Measurements from ENCODE around the gene PSEN1.

The PSEN1 gene

GRCh38 chr14:73238424-73238852 is 102.1 kb downstream of the PSEN1 start:
- DNase-seq (ENCODE audit: low read depth in 2 of 2, low spot score in 1 of 2), result no peak

- no peak for DNase-seq (ENCODE audit: low read depth in 2 of 2, low spot score in 1 of 2)
Observed at GRCh38 chr14:73238941-73239340, 102.6 kb downstream of the PSEN1 start.

DNA sequence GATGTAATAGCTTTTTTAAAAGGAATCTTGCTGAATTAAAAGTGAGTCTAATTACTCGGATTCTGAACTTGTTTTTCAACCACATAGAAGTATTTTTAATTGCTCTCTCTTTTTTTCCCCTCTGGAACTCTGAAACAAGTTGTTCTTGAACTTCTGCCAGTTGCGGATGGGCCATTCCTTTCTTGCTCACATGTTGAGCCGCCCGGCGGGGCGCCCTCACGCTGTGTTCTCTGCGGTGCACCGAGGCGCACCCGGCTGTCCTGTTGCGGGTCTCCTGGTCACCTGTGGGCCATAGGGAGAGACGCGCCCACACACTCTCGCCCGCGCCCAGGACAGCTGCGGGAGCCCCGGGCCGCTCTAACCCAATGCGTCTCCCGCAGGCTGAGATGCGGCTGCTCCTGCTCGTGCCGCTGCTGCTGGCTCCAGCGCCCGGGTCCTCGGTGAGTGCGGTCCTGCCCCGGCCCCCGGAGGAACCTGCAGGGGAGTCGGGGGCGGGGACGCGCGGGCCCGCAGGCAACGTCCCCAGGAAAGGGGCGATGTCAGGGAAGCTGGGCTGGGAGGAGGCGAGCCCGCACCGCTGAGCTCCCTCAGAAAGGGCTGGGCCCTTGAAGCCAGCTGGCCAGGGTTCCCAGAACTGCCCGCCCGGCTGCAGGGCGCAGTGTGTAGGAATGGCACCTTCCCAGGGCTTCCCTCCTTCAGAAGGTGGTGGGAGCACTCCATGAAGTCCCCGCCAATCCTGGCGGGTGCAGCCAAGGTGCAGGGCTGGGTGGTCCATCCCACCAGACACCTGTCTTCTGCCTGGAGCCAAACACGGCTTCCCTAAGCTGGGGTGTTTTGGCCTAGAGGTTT is 103.3 kb downstream of the PSEN1 start:
- DNase-seq (ENCODE audit: low read depth in 2 of 2, low spot score in 1 of 2), result no peak

DNA sequence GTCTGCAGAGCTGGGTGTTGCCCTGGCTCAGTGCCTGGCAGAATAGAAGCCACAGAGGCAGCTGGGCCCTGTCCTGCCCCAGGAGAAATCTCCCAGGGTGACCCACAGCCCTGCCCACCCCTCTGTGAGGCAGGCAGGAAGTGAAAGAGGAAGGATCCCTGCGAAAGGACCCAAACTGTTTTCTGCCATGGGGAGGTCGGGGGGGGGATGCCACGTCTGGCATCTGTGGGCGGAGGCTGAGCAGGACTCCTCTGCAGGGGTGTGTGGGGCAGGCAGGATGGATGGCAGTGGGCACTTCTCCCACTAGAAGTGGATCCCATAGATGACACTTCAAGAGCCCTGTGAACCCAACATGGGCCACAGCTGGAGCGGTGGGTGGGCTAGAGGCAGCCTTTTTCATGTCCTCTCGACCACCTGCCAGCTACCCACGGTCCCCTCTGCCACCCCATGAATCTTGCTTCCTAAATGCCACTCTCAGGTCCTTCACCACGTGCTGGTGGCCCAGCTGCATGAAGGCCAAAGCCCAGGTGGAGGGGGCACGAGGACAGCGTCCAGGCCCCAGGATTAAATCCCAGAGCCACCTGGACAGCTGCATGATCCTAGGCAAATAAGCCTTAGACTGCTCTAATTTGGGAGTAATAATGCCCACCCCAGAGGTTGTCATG is 104.6 kb downstream of the PSEN1 start:
- DNase-seq (ENCODE audit: low read depth in 2 of 2, low spot score in 1 of 2), result no peak

DNA sequence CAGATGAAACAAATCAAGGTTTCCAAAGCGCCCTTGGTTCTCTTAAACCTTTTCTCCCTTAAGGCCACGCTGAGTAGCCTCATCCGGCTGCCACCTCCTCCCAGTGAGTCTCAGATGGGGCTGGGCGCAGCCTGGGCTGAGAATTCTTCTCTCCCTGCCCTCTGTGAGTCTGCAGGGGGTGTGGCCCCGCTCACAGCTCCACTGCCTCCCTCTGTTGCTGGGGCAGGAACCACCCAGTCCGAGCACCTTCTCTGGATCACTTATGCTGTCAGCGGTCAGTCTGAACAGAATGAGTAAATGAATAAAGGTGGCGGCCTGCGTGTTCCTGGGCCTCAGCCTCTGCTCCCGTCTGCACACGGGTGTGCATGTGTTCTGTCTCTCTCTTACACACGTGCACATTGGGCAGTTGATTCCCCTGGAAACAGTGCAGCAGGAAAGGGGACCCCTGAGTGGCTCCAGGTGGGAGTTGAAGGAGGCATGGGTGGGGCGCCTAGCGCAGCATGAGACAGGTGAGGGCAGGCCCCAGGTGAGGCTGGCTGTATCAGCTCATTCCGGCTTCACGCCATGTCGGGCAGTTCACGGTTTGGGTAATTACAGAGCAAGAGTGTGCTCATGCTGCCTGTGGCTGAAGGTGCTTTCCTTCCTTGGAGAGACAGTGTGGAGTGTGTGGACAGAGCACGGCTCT is 105.3 kb downstream of the PSEN1 start:
- DNase-seq (ENCODE audit: low read depth in 2 of 2, low spot score in 1 of 2), result no peak

DNA sequence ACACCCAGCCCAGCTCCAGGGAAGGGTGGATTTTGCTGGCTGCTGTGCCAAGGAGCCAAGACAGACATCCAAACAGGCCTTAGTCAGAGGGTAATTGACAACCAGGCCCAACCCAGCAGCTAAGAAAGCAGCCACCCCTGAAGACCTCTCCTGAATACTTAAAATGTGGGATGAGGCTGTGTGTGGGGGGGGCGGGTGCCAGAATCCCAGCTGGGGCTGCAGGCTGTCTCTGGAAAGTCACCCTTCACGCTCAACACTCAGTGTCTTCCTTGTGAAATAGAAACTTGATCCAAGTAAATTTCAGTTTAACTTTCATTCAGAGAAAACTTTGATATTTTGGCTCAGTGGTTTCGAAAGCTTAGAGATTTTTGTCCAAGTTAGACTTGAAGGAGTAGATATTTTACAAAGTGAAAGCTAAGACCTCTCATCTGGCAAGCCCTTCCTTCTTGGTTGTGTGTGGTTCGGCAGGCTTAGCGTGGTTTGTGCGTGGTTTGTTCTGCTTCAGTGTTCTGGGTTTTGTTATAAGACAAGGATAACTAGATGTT is 106.1 kb downstream of the PSEN1 start:
- no peak for DNase-seq (ENCODE audit: low read depth in 2 of 2, low spot score in 1 of 2)

- DNase-seq (ENCODE audit: low read depth in 2 of 2, low spot score in 1 of 2), result no peak
Observed at GRCh38 chr14:73243341-73243740, 107.0 kb downstream of the PSEN1 start.

DNA sequence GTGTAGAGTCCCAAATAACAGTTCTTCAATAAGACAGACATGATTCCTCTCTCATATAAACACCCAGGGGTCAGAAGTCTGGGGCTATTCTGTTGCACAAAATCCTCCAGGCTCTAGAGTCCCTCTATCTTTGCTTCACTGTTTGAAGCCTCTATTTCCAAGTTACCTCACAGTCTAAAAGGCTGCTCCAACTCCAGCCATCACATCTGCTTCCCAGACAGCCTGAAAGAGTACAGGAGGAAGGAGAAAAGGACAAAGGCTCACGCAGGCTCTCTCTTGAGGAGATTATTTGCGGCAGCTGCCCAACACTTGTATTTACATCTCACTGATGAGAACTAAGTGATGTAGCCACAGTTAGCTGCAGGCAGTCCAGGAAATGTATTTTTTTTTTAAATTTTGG is 107.4 kb downstream of the PSEN1 start:
- DNase-seq (ENCODE audit: low read depth in 2 of 2, low spot score in 1 of 2), result no peak

DNA sequence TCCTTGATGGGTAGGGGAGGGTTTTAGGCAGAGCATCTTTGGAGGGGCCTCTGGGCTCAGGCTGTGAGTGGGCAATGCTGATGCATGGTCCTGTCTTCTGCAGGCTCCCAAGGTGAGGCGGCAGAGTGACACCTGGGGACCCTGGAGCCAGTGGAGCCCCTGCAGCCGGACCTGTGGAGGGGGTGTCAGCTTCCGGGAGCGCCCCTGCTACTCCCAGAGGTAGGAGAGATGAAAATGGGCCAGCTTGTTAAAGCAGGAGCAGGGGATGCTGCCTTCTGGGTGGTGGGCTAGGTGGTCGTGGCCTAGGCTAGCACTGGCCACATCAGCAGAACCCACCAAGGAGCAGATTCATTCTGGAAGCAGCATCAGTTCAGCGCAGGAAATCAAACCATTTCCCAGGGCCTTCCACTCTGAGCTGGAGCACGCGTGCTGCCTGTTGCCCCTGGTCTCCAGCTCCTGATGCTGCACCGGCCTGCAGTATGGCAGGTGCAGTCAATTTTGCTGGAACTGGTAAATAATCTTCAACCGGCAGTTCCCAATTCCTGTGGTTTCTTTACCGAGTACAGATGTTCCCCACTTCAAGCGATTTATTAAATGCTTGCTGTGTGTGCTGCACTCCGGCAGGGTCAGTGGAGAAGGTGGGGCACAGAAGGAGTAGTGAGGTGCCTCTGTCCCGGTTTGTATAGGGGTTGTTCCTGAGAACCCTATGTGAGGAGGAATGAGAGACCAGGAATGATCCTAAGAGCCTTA is 108.4 kb downstream of the PSEN1 start:
- no peak for DNase-seq (ENCODE audit: low read depth in 2 of 2, low spot score in 1 of 2)

- peak in 1 of 2 donors; percentile 21 for DNase-seq (ENCODE audit: low read depth in 2 of 2, low spot score in 1 of 2)
Observed at GRCh38 chr14:73245480-73246325, 109.4 kb downstream of the PSEN1 start.

DNA sequence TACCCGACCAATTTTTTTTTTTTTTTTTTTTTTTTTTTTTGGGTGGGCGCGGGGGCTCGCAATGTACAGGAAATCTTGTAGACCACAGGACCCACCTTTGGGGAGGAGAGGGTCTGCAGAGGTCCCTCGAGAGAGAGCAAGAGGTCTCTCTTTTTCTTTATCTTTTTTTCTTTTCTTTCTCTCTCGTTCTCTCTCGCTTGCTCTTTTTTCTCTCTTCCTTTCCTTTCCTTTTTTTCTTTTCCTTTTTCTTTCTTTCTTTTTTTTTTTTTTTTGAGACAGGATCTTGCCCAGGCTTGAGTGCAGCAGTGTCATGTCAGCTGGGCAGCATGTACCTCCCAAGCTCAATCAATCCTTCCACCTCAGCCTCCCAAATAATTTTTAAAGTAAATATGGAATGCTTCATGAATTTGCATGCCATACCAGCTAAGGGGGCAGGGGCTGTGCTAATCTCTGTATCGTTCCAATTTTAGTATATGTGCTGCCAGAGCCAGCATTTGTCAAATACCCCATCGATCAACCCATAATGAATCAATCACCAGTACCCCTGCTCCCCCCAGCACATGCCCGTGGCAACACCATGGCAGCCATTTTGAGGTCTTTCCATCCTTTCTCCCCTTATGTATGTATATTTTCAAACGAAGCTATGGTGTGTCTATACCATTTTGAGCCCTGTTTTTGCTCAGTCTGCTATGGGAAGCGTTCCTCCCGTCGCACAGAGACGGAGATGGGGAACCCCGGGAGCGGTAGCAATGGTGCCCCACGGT is 110.3 kb downstream of the PSEN1 start:
- no peak for DNase-seq (ENCODE audit: low read depth in 2 of 2, low spot score in 1 of 2)

DNA sequence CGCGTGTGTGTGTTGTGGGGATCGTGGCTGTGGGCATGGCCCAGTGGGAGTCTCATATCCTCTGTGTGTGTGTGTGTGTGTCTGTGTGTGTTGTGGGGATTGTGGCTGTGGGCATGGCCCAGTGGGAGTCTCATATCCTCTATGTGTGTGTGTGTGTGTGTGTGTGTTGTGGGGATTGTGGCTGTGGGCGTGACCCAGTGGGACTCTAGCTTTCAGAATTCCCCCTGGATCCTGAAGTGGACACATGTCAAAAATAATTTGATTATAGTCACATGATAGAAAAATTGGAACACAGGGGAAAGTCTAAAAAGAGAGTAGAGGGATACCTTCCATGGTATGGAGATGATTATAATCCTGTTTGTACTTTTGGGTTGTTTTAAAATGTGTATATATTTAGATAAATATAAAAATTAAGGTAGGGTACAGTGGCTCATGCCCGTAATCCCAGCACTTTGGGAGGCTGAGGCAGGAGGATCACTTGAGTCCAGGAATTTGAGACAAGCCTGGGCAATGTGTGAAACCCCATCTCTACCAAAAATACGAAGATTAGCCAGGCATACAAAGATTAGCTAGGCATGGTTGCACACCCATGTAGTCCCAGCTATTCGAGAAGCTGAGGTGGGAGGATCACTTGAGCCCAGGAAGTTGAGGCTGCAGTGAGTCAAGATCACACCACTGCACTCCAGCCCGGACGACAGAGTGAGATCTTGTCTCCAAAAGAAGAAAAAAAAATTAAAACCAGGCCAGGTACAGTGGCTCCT is 112.0 kb downstream of the PSEN1 start:
- no peak for DNase-seq (ENCODE audit: low read depth in 2 of 2, low spot score in 1 of 2)

DNA sequence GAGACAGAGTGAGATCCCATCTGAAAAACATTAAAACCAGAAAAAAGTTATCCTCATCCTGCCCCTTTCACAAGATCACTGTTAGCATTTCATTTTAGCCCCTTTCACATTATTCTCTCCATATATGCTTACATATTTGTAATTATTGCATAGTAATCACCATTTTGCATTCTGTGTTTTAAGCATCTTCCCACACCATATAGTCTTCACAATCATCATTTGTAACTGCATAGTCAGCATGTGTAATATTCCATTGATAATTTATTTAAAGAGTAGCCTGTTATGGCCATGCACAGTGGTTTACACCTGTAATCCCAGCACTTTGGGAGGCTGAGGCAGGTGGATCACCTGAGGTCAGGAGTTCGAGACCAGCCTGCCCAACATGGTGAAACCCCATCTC is 112.8 kb downstream of the PSEN1 start:
- DNase-seq (ENCODE audit: low read depth in 2 of 2, low spot score in 1 of 2), result no peak

DNA sequence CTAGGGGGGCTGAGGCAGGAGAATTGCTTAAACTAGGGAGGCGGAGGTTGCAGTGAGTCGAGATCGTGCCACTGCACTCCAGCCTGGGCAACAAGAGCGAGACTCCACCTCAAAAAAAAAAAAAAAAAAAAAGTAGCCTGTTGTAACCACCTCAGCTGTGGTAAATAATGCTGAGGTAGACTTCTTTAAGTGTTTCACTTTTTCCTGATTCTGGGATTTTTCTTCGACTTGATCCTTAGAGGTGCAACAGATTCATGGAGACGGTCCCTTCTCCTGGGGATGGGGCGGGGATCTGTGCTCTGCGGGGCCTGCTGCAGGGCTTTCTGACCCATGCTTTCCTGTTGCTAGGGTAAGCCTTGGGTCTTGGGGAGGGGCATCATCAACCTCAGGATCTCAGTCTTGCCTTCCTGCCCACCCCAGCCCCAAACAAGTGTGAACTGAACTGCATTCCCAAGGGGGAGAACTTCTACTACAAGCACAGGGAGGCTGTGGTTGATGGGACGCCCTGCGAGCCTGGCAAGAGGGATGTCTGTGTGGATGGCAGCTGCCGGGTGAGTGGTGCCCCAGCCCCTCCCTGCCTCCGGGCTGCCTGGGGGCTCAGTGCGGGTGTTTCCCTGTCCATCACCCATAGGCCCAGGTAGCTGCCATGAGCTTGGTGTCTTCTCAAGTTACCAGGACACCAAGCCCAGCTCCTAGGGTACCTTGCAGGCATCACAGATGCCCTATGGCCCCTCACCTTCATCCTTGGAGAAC is 113.4 kb downstream of the PSEN1 start:
- no peak for DNase-seq (ENCODE audit: low read depth in 2 of 2, low spot score in 1 of 2)

- DNase-seq (ENCODE audit: low read depth in 2 of 2, low spot score in 1 of 2), result no peak
Observed at GRCh38 chr14:73250317-73250713, 114.0 kb downstream of the PSEN1 start.

DNA sequence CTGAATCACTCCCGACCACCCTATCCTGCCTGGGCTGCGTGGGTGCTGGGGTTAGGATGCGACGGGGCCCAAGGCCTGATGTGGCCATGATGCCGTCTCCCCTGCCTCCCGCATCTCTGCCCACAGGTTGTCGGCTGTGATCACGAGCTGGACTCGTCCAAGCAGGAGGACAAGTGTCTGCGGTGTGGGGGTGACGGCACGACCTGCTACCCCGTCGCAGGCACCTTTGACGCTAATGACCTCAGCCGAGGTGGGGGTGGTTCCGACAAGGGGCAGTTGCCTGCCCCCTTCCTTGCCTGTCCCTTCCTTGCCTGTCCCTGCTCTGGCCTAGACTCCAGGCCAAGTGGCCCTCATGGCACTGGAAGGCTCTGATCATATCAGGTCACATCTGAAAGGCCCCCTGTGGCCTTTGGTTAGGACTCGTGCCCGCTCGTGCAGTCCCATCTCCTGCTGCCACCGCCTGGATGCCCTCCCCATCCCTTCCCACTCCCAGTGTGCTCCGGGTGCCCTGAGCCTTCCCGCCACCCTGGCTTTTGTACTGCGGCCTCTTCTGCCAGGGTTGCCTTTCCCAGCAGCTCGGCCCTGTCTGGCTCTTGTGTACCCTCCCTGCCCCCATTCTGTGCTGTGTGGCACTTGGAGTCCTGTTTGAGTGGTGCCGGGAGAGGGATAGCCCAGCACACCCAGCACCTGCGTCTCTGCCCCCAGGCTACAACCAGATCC is 114.6 kb downstream of the PSEN1 start:
- DNase-seq (ENCODE audit: low read depth in 2 of 2, low spot score in 1 of 2), result no peak

GRCh38 chr14:73251516-73252215 is 115.4 kb downstream of the PSEN1 start:
- no peak for DNase-seq (ENCODE audit: low read depth in 2 of 2, low spot score in 1 of 2)

Data from stimulated activated CD8-positive, alpha-beta memory T cell treated with anti-CD3 and anti-CD28 coated beads, Interleukin-4, amount 100 ng/mL, for 4 hours (primary cell).